GM12878 (cell line): ENCODE results near the gene DDHD1. TPM values are rescaled to one million over a fixed set of nuclear protein-coding genes. Genes with fewer than 3 reads are reported as not detected.

Source experiments
- BMI1 ChIP-seq: fragments of 450-650 bp; IDR thresholded peaks from 2 replicates; pipeline ENCODE4 v1.6.1; 2016; ENCODE audit warnings: mild to moderate bottlenecking, moderate library complexity, borderline replicate concordance
- CHD1 ChIP-seq: IDR thresholded peaks from 2 replicates; pipeline ENCODE4 v1.6.1; 2012; ENCODE audit warnings: low read depth, low read length, improper control_type of control experiment
- CREB1 ChIP-seq: IDR thresholded peaks from 2 replicates; pipeline ENCODE4 v1.6.1; 2012; ENCODE audit warnings: low read depth, mild to moderate bottlenecking, inconsistent platforms
- E2F4 ChIP-seq: IDR thresholded peaks from 2 replicates; pipeline ENCODE4 v1.6.1; 2012; ENCODE audit warnings: low read depth, low read length, improper control_type of control experiment
- EGR1 ChIP-seq, 2 experiments: IDR thresholded peaks; 1 replicate in 1 of 2; 2 replicates in 1 of 2; pipeline ENCODE4 v1.6.1; 2011 to 2012; ENCODE audit warnings: low read depth in 2 of 2, low read length in 2 of 2, borderline replicate concordance in 1 of 2, mild to moderate bottlenecking in 1 of 2, moderate library complexity in 1 of 2
- EP300 ChIP-seq, 2 experiments: fragments of 150-350 bp in 1 of 2; IDR thresholded peaks; 2 replicates each; pipeline ENCODE4 v1.6.1; 2011 to 2012; ENCODE audit warnings: low read depth in 2 of 2, low read length in 2 of 2, borderline replicate concordance in 1 of 2, improper control_type of control experiment in 1 of 2, inconsistent platforms in 1 of 2; ENCODE audit not compliant: control insufficient read depth in 1 of 2
- GABPA ChIP-seq: IDR thresholded peaks from 2 replicates; pipeline ENCODE4 v1.6.1; 2014; ENCODE audit warnings: antibody characterized with exemption, low read depth, mild to moderate bottlenecking, inconsistent platforms
- HDAC6 ChIP-seq: fragments of 200-600 bp; sonication (generic); IDR thresholded peaks from one replicate; pipeline ENCODE4 v1.8.0; 2017; ENCODE audit warnings: antibody characterized with exemption; ENCODE audit not compliant: unreplicated experiment
- KAT2A ChIP-seq: conservative IDR thresholded peaks from 2 replicates; pipeline ENCODE4 v1.6.1; 2011; ENCODE audit warnings: low read depth, low read length; ENCODE audit not compliant: control insufficient read depth
- MTA3 ChIP-seq: IDR thresholded peaks from 2 replicates; pipeline ENCODE4 v1.6.1; 2012; ENCODE audit warnings: low read length, inconsistent platforms, borderline replicate concordance
- NFXL1 ChIP-seq: fragments of 450-650 bp; IDR thresholded peaks from 2 replicates; pipeline ENCODE4 v1.6.1; 2017; ENCODE audit warnings: antibody characterized with exemption, mild to moderate bottlenecking, borderline replicate concordance
- NRF1 ChIP-seq: conservative IDR thresholded peaks from 2 replicates; pipeline ENCODE4 v1.6.1; 2011; ENCODE audit warnings: mild to moderate bottlenecking, low read depth, low read length, improper control_type of control experiment
- POU2F2 ChIP-seq: IDR thresholded peaks from 3 replicates; pipeline ENCODE4 v1.6.1; 2011; ENCODE audit warnings: low read depth, mild to moderate bottlenecking, low read length, borderline replicate concordance
- RELB ChIP-seq: fragments of 450-650 bp; IDR thresholded peaks from 2 replicates; pipeline ENCODE4 v1.6.1; 2017; ENCODE audit warnings: low read depth, mild to moderate bottlenecking, moderate library complexity
- TCF3 ChIP-seq: IDR thresholded peaks from 2 replicates; pipeline ENCODE4 v1.6.1; 2012; ENCODE audit warnings: low read depth, mild to moderate bottlenecking, low read length, borderline replicate concordance; ENCODE audit not compliant: insufficient read depth
- USF2 ChIP-seq: IDR thresholded peaks from 2 replicates; pipeline ENCODE4 v1.6.1; 2011; ENCODE audit warnings: low read depth, low read length, improper control_type of control experiment, borderline replicate concordance
- polyA plus RNA-seq, 11 experiments: library from polyadenylated mRNA; depleted of rRNA in 4 of 11; unstranded in 6 of 11; stranded (reverse) in 5 of 11; fragments of >200 nt; fragmentation: Nextera tagmentation in 4 of 11; fragmentation: Illumina TruSeq in 1 of 11; extraction: Ambion mirVana in 4 of 11; extraction: Trizol in 1 of 11; gene quantifications; 1 replicate in 1 of 11; 2 replicates in 10 of 11; pipeline versions ENCODE4 v1.2.1 to v1.2.3, GENCODE V29; 2011 to 2016; ENCODE audit warnings: inconsistent platforms in 2 of 11, missing spikeins in 2 of 11, low read depth in 1 of 11
- total RNA-seq, 4 experiments: library from RNA; depleted of rRNA in 3 of 4; stranded (reverse); fragments of >200 nt in 3 of 4; fragmentation: Illumina TruSeq in 1 of 4; extraction: Trizol in 1 of 4; gene quantifications; 2 replicates each; pipeline versions ENCODE4 v1.2.1 to v1.2.3, GENCODE V29; 2013 to 2021
- TF ChIP-seq, protein P1 (sequence below): fragments of 450-650 bp; formaldehyde crosslinking; IDR thresholded peaks from 2 replicates; pipeline ENCODE4 v1.5.0; 2022; ENCODE audit warnings: mild to moderate bottlenecking, missing genetic modification characterization
- TF ChIP-seq, protein P2 (sequence below): fragments of 450-650 bp; IDR thresholded peaks from 2 replicates; pipeline ENCODE4 v1.6.1; 2018; ENCODE audit warnings: borderline replicate concordance, mild to moderate bottlenecking; ENCODE audit not compliant: partially characterized antibody

Gene DDHD1
- total and polyA plus RNA-seq, 10 of the 15 experiments (the other 5 are each of a cell fraction or from before 2014, with no cell fraction given) = 7.7 to 52.3 (median 28.5) TPM

- TF ChIP-seq HDAC6 = no peak
- TF ChIP-seq, protein P1, sequence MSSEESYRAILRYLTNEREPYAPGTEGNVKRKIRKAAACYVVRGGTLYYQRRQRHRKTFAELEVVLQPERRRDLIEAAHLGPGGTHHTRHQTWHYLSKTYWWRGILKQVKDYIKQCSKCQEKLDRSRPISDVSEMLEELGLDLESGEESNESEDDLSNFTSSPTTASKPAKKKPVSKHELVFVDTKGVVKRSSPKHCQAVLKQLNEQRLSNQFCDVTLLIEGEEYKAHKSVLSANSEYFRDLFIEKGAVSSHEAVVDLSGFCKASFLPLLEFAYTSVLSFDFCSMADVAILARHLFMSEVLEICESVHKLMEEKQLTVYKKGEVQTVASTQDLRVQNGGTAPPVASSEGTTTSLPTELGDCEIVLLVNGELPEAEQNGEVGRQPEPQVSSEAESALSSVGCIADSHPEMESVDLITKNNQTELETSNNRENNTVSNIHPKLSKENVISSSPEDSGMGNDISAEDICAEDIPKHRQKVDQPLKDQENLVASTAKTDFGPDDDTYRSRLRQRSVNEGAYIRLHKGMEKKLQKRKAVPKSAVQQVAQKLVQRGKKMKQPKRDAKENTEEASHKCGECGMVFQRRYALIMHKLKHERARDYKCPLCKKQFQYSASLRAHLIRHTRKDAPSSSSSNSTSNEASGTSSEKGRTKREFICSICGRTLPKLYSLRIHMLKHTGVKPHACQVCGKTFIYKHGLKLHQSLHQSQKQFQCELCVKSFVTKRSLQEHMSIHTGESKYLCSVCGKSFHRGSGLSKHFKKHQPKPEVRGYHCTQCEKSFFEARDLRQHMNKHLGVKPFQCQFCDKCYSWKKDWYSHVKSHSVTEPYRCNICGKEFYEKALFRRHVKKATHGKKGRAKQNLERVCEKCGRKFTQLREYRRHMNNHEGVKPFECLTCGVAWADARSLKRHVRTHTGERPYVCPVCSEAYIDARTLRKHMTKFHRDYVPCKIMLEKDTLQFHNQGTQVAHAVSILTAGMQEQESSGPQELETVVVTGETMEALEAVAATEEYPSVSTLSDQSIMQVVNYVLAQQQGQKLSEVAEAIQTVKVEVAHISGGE (CRISPR knock-in tag) = no peak
- TF ChIP-seq KAT2A = no peak
- peak; percentile 78; the same call in 1 of the 2 replicates for TF ChIP-seq CREB1
- 0 out of 2 replicates have a peak, but pooled peaks have one; percentile 46 for TF ChIP-seq GABPA
- TF ChIP-seq NFXL1 = no peak
- no peak for TF ChIP-seq EGR1 (IDR thresholded peaks at IDR 0.05; ENCODE audit: borderline replicate concordance in 1 of 2, low read depth in 2 of 2, low read length in 2 of 2)
- TF ChIP-seq BMI1 = no peak
- no peak for TF ChIP-seq EP300 (IDR thresholded peaks at IDR 0.05; ENCODE audit: borderline replicate concordance in 1 of 2, control insufficient read depth in 1 of 2, low read depth in 2 of 2, low read length in 2 of 2)
- no peak for TF ChIP-seq USF2
- no peak for TF ChIP-seq POU2F2
- TF ChIP-seq TCF3 = no peak
- TF ChIP-seq E2F4 = no peak
- TF ChIP-seq CHD1 = no peak
- no peak for TF ChIP-seq NRF1
- TF ChIP-seq, protein P2, sequence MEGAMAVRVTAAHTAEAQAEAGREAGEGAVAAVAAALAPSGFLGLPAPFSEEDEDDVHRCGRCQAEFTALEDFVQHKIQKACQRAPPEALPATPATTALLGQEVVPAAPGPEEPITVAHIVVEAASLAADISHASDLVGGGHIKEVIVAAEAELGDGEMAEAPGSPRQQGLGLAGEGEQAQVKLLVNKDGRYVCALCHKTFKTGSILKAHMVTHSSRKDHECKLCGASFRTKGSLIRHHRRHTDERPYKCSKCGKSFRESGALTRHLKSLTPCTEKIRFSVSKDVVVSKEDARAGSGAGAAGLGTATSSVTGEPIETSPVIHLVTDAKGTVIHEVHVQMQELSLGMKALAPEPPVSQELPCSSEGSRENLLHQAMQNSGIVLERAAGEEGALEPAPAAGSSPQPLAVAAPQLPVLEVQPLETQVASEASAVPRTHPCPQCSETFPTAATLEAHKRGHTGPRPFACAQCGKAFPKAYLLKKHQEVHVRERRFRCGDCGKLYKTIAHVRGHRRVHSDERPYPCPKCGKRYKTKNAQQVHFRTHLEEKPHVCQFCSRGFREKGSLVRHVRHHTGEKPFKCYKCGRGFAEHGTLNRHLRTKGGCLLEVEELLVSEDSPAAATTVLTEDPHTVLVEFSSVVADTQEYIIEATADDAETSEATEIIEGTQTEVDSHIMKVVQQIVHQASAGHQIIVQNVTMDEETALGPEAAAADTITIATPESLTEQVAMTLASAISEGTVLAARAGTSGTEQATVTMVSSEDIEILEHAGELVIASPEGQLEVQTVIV = no peak
- no peak for TF ChIP-seq RELB
- no peak for TF ChIP-seq MTA3
Measured at GRCh38 chr14:53186532-53186931, 33.4 kb upstream of the DDHD1 start (continued).
